AG09309 (cell line): ENCODE data around the gene ARFGAP1.

Source experiments
- DNase-seq: peaks from one replicate; pipeline ENCODE4 v3.0.0-alpha.2; 2010; ENCODE audit warnings: low read depth
- H3K4me3 ChIP-seq: 2 replicates; pipeline ENCODE4 v1.5.1; 2011; ENCODE audit warnings: mild to moderate bottlenecking, low read depth, low read length, moderate library complexity; ENCODE audit not compliant: control insufficient read depth
- TF ChIP-seq, protein P1 (sequence below): IDR thresholded peaks from 2 replicates; pipeline ENCODE4 v1.5.1; 2011; ENCODE audit warnings: mild to moderate bottlenecking, low read depth, low read length, inconsistent platforms; ENCODE audit not compliant: insufficient read depth, control insufficient read depth; ENCODE audit errors: missing control alignments

Gene ARFGAP1

DNA sequence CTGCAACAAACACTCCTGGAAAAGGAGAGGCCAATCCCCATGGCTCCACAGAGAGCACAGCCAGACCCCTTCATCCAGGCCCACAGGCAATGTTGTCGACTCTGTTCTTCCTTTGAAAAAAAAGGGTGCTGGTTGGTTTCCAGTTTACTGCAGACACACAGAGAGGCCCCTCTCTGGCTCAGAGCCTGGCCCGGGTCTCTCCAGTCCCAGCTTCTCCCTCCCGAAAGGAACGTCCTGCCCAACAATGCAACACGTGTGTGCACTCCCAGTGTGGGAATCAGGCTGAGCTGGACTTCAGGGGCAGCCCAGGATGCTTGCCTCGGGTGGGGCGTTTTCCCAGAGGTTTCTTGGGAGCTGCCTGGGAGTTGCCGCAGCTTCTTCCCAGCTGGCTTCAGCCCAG, 13.8 kb upstream of the ARFGAP1 start:
- no peak overlapping the region for H3K4me3 ChIP-seq
- TF ChIP-seq, protein P1, sequence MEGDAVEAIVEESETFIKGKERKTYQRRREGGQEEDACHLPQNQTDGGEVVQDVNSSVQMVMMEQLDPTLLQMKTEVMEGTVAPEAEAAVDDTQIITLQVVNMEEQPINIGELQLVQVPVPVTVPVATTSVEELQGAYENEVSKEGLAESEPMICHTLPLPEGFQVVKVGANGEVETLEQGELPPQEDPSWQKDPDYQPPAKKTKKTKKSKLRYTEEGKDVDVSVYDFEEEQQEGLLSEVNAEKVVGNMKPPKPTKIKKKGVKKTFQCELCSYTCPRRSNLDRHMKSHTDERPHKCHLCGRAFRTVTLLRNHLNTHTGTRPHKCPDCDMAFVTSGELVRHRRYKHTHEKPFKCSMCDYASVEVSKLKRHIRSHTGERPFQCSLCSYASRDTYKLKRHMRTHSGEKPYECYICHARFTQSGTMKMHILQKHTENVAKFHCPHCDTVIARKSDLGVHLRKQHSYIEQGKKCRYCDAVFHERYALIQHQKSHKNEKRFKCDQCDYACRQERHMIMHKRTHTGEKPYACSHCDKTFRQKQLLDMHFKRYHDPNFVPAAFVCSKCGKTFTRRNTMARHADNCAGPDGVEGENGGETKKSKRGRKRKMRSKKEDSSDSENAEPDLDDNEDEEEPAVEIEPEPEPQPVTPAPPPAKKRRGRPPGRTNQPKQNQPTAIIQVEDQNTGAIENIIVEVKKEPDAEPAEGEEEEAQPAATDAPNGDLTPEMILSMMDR: no peak
- no peak for DNase-seq

DNA sequence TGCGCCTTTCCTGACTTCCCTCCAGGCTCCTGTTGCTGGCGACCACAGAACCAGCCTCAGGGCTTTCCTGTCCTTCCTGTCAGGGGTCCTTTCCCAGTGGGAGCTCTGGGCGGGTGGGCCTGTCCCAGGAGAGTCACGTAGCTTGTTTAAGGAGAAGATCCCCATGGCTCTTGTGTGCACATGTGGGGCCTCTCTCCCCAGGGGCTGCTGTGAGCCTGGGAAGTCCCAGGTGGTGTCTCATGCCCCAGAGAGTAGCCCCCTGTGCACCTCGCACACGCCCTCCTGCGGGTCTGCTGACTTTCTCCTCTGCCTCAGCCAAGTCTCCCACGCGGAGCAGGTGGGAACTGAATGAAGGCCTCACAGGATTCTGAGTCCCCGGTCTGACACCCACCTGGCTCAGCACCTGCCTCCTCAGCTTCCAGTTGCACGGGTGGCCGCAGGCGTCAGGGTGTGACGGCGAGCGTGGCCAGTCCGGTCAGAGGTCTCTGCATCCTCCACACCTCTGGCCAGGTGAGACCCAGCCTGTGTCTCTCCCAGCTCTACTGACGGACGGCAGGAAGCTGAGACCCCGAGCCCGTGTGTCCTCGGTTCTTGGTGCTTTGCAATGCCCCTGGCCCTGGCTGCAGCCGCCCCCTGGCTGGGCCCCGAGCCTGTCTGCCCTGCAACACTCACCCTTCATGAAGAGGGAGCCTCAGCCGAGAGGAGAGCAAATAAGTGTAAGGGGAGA, 12.7 kb upstream of the ARFGAP1 start:
- TF ChIP-seq, protein P1: no peak
- H3K4me3 ChIP-seq: no peak overlapping the region
- DNase-seq: no peak

DNA sequence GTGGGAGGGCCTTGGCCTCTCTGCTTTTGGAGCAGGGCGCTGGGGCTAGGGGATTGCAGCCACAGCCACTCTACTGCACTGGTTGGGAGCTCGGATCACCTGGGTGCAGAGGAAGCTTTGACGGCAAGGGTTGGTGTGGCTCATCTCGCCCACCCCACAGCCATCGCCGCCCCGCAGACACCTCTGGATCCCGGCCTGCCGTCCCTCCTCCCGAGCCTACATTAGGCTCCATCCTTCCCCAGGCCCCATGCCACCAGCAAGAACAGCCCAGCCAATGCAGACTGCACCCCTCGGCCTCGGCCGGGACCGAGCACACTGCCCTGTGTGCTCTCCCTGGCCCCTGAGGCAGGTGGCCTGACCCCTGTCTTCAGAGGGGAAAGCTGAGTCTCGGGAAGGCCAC, 12.1 kb upstream of the ARFGAP1 start:
- no peak for DNase-seq
- TF ChIP-seq, protein P1: no peak
- H3K4me3 ChIP-seq: no peak overlapping the region

DNA sequence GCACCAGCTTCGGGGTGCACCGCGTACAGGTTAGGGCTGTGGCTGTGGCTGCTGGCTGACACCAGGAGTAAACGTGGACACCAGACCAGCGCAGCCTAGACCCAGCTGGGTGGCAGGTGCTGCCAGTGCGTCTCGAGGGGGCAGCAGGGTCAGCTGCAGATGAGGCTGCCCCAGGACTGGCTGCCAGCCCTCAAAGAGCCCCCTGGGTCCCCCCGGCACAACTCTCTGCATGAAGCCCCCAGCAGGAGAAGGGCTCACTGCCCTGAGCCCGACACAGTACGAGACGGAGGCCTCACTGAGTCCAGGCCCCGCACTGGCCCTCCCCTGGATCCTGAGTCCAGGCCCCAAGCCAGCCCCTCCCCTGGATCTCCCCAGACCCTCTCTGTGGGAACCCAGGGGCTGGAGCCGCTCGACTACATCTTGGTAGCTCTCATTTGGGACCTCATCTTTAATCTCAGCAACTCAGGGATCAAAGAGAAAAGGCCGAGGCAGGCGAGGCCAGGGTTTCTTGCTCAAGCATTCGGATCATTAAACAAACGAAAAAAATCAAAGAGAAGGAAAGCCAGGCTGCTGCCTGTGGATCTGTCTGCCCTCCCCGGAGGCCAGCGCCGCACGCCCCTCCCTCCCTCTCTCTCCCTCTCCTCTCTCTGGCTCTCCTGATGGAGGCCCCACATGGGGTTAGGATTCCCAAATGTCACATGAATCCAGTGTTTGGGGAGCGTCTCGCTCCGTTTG, 11.4 kb upstream of the ARFGAP1 start:
- TF ChIP-seq, protein P1: no peak
- no peak for DNase-seq
- H3K4me3 ChIP-seq: no peak overlapping the region

DNA sequence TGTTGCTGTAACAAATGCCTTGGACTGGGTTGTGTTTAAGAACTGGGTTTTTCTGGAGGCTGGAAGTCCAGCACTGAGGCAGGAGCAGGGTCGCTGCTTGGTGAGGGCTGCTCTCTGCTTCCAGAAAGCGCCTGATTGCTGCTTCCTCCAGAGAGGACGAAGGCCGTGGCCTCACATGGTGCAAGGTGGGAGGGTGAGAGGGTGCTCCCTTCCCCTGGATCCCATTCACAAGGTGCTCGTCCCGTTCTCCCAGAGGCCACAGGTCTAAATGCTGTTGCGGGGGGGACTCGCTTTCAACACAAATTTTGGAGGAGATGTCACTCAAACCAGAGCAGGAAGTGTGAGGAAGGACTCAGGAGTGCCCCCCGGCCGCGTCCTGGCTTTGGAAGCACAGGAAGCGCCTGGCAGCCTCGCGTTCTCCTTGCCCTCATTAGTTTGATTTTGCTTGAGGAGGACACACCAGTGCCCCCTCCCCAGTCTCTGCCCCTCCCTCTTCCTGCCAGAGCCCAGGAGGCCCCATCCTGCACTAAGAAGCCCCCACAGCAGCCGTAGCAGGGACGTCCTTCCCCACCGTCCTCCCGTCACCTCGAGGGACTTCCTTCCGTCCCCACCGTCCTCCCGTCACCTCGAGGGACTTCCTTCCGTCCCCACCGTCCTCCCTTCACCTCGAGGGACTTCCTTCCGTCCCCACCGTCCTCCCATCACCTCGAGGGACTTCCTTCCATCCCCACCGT, 10.7 kb upstream of the ARFGAP1 start:
- TF ChIP-seq, protein P1: no peak
- no peak for DNase-seq
- H3K4me3 ChIP-seq: no peak overlapping the region

DNA sequence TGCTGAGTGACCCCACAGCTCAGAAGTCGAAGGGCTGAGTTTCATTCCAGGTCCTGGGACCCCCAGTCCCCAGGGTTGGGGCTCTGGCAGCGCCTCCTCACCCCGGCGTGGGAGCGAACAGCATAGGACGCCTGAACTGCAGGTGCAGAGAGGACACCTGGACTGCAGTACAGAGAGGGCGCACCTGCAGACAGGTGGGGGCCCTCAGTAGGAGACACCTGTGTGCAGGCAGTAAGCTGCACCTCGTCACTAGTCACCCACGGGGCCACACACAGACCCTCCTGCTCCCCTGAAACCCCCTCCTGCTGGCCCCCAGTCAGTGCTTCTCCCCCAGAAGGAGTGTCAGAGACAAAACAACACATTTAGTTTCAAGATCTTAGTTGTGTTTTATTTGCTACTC, 9.8 kb upstream of the ARFGAP1 start:
- DNase-seq: no peak
- TF ChIP-seq, protein P1: no peak
- no peak overlapping the region for H3K4me3 ChIP-seq
